IMR-90 (cell line): ENCODE results near the gene TP73. TPM values are rescaled to one million over a fixed set of nuclear protein-coding genes. Genes with fewer than 3 reads are reported as not detected.

Experiments
- ATAC-seq: fragments of 200-7000 bp; cut with Tn5 transposase; 2 replicates; pipeline ENCODE4 v1.9.1; 2020; ENCODE audit warnings: low read depth, mild to moderate bottlenecking, moderate library complexity
- BruUV-seq: library from RNA; stranded (reverse); fragments of 400-500 nt; replicated peaks from 2 replicates; lab custom pipeline; 2021; lab: Mats Ljungman, UMichigan
- CTCF ChIA-PET: fragments of 300-600 bp; formaldehyde crosslinking; extraction: SDS; loops from one replicate; lab custom pipeline; 2021; ENCODE audit warnings: antibody characterized with exemption; lab: Yijun Ruan, JAX
- POLR2A ChIA-PET: fragments of 300-600 bp; sonication (Branson Sonifier 250); formaldehyde crosslinking; loops from one replicate; lab custom pipeline; 2022; ENCODE audit warnings: antibody characterized with exemption; ENCODE audit not compliant: unreplicated experiment; lab: Charles Lee
- DNase-seq: peaks from one replicate; pipeline ENCODE4 v3.0.0; 2013
- H2AFZ ChIP-seq: replicated peaks from 2 replicates; pipeline ENCODE3; 2013; ENCODE audit warnings: low read length, mild to moderate bottlenecking; ENCODE audit not compliant: poor library complexity
- H2AK5ac ChIP-seq: 2 replicates; pipeline ENCODE4 v1.6.1; 2013; ENCODE audit warnings: low read depth, low read length, inconsistent platforms
- H2AK9ac ChIP-seq: replicated peaks from 2 replicates; pipeline ENCODE3; 2013; ENCODE audit warnings: mild to moderate bottlenecking, low read depth, low read length, moderate library complexity; ENCODE audit not compliant: poor library complexity
- H2BK120ac ChIP-seq: 2 replicates; pipeline ENCODE4 v1.6.1; 2013; ENCODE audit warnings: low read depth, low read length, inconsistent platforms
- H2BK15ac ChIP-seq: 3 replicates; pipeline ENCODE4 v1.6.1; 2013; ENCODE audit warnings: low read depth, low read length, inconsistent platforms
- H2BK20ac ChIP-seq: 2 replicates; pipeline ENCODE4 v1.6.1; 2013; ENCODE audit warnings: low read depth, mild to moderate bottlenecking, inconsistent platforms, low read length, moderate library complexity
- H2BK5ac ChIP-seq: 2 replicates; pipeline ENCODE4 v1.6.1; 2013; ENCODE audit warnings: mild to moderate bottlenecking, low read depth, low read length, inconsistent platforms; ENCODE audit not compliant: poor library complexity, severe bottlenecking
- H3K14ac ChIP-seq: replicated peaks from 2 replicates; pipeline ENCODE4 v1.6.1; 2013; ENCODE audit warnings: low read depth, low read length, inconsistent platforms
- H3K18ac ChIP-seq: 2 replicates; pipeline ENCODE4 v1.6.1; 2013; ENCODE audit warnings: low read depth, low read length, control low read depth
- H3K23ac ChIP-seq: 2 replicates; pipeline ENCODE4 v1.6.1; 2013; ENCODE audit warnings: low read depth, low read length, inconsistent platforms
- H3K27ac ChIP-seq: 2 replicates; pipeline ENCODE4 v1.5.1; 2013; ENCODE audit warnings: mild to moderate bottlenecking, control low read depth, low read length; ENCODE audit not compliant: insufficient read depth
- H3K27me3 ChIP-seq: 2 replicates; pipeline ENCODE4 v1.6.1; 2013; ENCODE audit warnings: low read length; ENCODE audit not compliant: control insufficient read depth, insufficient read depth
- H3K36me3 ChIP-seq: 2 replicates; pipeline ENCODE4 v1.6.1; 2013; ENCODE audit warnings: low read length, mixed read lengths; ENCODE audit not compliant: control insufficient read depth, insufficient read depth
- H3K4ac ChIP-seq: 2 replicates; pipeline ENCODE4 v1.6.1; 2013; ENCODE audit warnings: low read depth, low read length, inconsistent platforms
- H3K4me1 ChIP-seq: 2 replicates; pipeline ENCODE4 v1.6.1; 2013; ENCODE audit warnings: low read length, mixed read lengths; ENCODE audit not compliant: control insufficient read depth, insufficient read depth
- H3K4me2 ChIP-seq: 2 replicates; pipeline ENCODE4 v1.6.1; 2013; ENCODE audit warnings: low read depth, mild to moderate bottlenecking, control low read depth, low read length, moderate library complexity
- H3K4me3 ChIP-seq: 2 replicates; pipeline ENCODE4 v1.5.1; 2013; ENCODE audit warnings: low read depth, mild to moderate bottlenecking, control low read depth, low read length, moderate library complexity; ENCODE audit not compliant: insufficient read depth
- H3K56ac ChIP-seq: 2 replicates; pipeline ENCODE4 v1.6.1; 2013; ENCODE audit warnings: low read length, inconsistent platforms; ENCODE audit not compliant: insufficient read depth; ENCODE audit errors: extremely low read depth
- H3K79me1 ChIP-seq, 2 experiments: 2 replicates each; pipeline ENCODE4 v1.6.1; 2013; ENCODE audit warnings: low read length in 2 of 2, inconsistent platforms in 1 of 2, low read depth in 1 of 2
- H3K9ac ChIP-seq: 2 replicates; pipeline ENCODE4 v1.6.1; 2013; ENCODE audit warnings: low read depth, low read length, control low read depth
- H3K9me1 ChIP-seq: 2 replicates; pipeline ENCODE4 v1.6.1; 2013; ENCODE audit warnings: low read length, inconsistent platforms; ENCODE audit not compliant: insufficient read depth
- H3K9me3 ChIP-seq: 2 replicates; pipeline ENCODE4 v1.6.1; 2013; ENCODE audit warnings: low read length; ENCODE audit not compliant: control insufficient read depth, insufficient read depth
- H4K20me1 ChIP-seq: 2 replicates; pipeline ENCODE4 v1.6.1; 2013; ENCODE audit warnings: low read length, inconsistent platforms; ENCODE audit not compliant: insufficient read depth
- H4K5ac ChIP-seq: 2 replicates; pipeline ENCODE4 v1.6.1; 2013; ENCODE audit warnings: mild to moderate bottlenecking, low read depth, low read length, control low read depth
- H4K8ac ChIP-seq, 2 experiments: 2 replicates each; pipeline ENCODE4 v1.6.1; 2013; ENCODE audit warnings: low read depth in 2 of 2, low read length in 2 of 2, control low read depth in 1 of 2, inconsistent platforms in 1 of 2
- H4K91ac ChIP-seq: 2 replicates; pipeline ENCODE4 v1.6.1; 2013; ENCODE audit warnings: low read depth, low read length, inconsistent platforms; ENCODE audit not compliant: insufficient read depth
- BHLHE40 ChIP-seq: fragments of 150-350 bp; IDR thresholded peaks from 2 replicates; pipeline ENCODE4 v1.6.1; 2016; ENCODE audit warnings: mild to moderate bottlenecking, low read depth, low read length
- FOS ChIP-seq: fragments of 150-350 bp; IDR thresholded peaks from 2 replicates; pipeline ENCODE4 v1.6.1; 2016; ENCODE audit warnings: low read depth, low read length
- MAFK ChIP-seq: IDR thresholded peaks from 2 replicates; pipeline ENCODE4 v1.6.1; 2012; ENCODE audit warnings: low read depth, low read length, improper control_type of control experiment
- RCOR1 ChIP-seq: IDR thresholded peaks from 2 replicates; pipeline ENCODE4 v1.6.1; 2012; ENCODE audit warnings: mild to moderate bottlenecking, low read length, improper control_type of control experiment; ENCODE audit not compliant: insufficient replicate concordance
- RFX5 ChIP-seq: IDR thresholded peaks from 2 replicates; pipeline ENCODE4 v1.8.0; 2012; ENCODE audit warnings: low read depth, mild to moderate bottlenecking, low read length, moderate library complexity
- WGBS, 2 experiments: methylation state at CpG; one replicate each; pipeline versions ENCODE4 v1.1.5 to v1.1.7; 2013; ENCODE audit warnings: missing lambda C conversion rate in 2 of 2; ENCODE audit not compliant: insufficient read length in 1 of 2; ENCODE audit errors: extremely low coverage in 2 of 2; 5-methylcytosine and 5-hydroxymethylcytosine counted together
- dilution Hi-C: fragments of 300-500 bp; cut with HindIII; formaldehyde crosslinking; loops from one replicate; pipeline ENCODE4 v1.14.3; 2018; ENCODE audit warnings: low sequenced_read_pairs; ENCODE audit not compliant: unreplicated experiment
- in situ Hi-C: fragments of 300-500 bp; cut with MboI; formaldehyde crosslinking; loops from 3 replicates; pipeline ENCODE4 v1.14.3; 2019; ENCODE audit warnings: low sequenced_read_pairs, inconsistent platforms, mixed read lengths
- intact Hi-C: fragments of 100-400 bp; cut with micrococcal nuclease; formaldehyde crosslinking; loops from 2 replicates; pipeline ENCODE4 v1.10.0; 2022
- polyA plus RNA-seq, 3 experiments: library from polyadenylated mRNA; depleted of rRNA; stranded (reverse); fragments of >200 nt; gene quantifications; 2 replicates each; pipeline ENCODE4 v1.2.3, GENCODE V29; 2012; ENCODE audit warnings: low replicate concordance in 1 of 3
- total RNA-seq: library from RNA; depleted of rRNA; stranded (reverse); fragments of >200 nt; gene quantifications from 2 replicates; pipeline ENCODE4 v1.2.3, GENCODE V29; 2012
- TF ChIP-seq, protein P1 (sequence below): fragments of 150-350 bp; IDR thresholded peaks from 2 replicates; pipeline ENCODE4 v1.6.1; 2017; ENCODE audit warnings: mild to moderate bottlenecking, antibody characterized with exemption, low read length, low read depth

The TP73 gene
- total and polyA plus RNA-seq, 2 of the 4 experiments (the other 2 are of a cell fraction), result not detected

DNA sequence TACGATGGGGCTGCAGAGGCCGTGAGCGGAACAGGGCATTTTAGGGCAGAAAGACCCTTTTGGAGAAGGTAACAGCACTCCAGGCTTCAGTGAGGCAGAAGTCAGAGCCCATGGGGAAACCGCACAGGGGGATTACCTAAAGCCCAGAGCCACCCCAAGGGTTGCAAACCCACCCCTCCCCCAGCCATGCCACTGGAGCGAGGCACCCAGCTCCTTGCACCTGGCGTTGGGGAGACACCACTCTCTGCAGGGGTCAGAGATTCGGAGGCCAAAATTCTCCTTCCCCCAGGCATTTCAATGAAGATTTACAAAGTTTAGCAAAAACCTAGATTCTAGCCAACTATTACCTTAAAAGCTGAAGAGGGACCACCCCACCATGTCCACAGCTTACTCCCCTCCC lies 61.5 kb downstream of the TP73 start:
- Histone ChIP-seq H2AFZ (no peak overlapping the region), H3K36me3 (no peaks in the 10 kb centered on the region), H3K14ac (no peak overlapping the region), H2BK120ac (no peak overlapping the region), H4K20me1 (no peaks in the 10 kb centered on the region), H3K4me2 (no peak overlapping the region), H2AK5ac (no peak overlapping the region), H2BK20ac (no peak overlapping the region), H3K4me1 (no peaks in the 10 kb centered on the region), H4K91ac (no peak overlapping the region), H4K8ac (no peak overlapping the region), H3K9ac (no peak overlapping the region), H3K4ac (no peak overlapping the region), H2BK5ac (no peak overlapping the region), H3K23ac (no peak overlapping the region), H3K79me1 (no peaks in the 10 kb centered on the region), H3K27ac (no peak overlapping the region), H3K9me3 (no peaks in the 10 kb centered on the region), H2AK9ac (no peak overlapping the region), H3K18ac (no peak overlapping the region), H3K27me3 (peaks cover 68% of the 10 kb centered on the region), H3K4me3 (no peak overlapping the region), H2BK15ac (no peak overlapping the region), H3K9me1 (no peaks in the 10 kb centered on the region), H4K5ac (no peak overlapping the region), H3K56ac (no peak overlapping the region)
- no TSS peak for BruUV-seq
- ChIA-PET POLR2A (no interaction called here), CTCF (interaction anchor here (1.3 kb wide), 1 partner anchor 11 kb away, joined by 10 read pairs; no protein-coding TSS in a partner anchor)
- dilution Hi-C loops (no loop called here), in situ Hi-C loops (no loop called here), intact Hi-C loops (no loop called here)
- TF ChIP-seq, protein P1, sequence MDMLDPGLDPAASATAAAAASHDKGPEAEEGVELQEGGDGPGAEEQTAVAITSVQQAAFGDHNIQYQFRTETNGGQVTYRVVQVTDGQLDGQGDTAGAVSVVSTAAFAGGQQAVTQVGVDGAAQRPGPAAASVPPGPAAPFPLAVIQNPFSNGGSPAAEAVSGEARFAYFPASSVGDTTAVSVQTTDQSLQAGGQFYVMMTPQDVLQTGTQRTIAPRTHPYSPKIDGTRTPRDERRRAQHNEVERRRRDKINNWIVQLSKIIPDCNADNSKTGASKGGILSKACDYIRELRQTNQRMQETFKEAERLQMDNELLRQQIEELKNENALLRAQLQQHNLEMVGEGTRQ, result no peak
- TF ChIP-seq FOS, result no peak
- no peak for TF ChIP-seq BHLHE40
- TF ChIP-seq RCOR1, result no peak
- no peak for TF ChIP-seq RFX5
- TF ChIP-seq MAFK, result no peak
- no peak for DNase-seq
- 74% methylated on average over 5 of the region's 7 CpGs; no CpG with 5 or more reads in 1 of the 2 experiments for WGBS, 2 experiments
- ATAC-seq, result no peak
